Loucy (cell line): ENCODE measurements around the gene LIN9.

Experiments used
- H2AFZ ChIP-seq: fragments of 200-600 bp; sonication (generic); 2 replicates; pipeline ENCODE4 v1.6.0; 2016; ENCODE audit warnings: antibody characterized with exemption, mild to moderate bottlenecking, low read length, moderate library complexity
- H3F3A ChIP-seq: fragments of 200-600 bp; 2 replicates; pipeline ENCODE4 v1.6.0; 2016; ENCODE audit warnings: antibody characterized with exemption, low read depth, mild to moderate bottlenecking
- H3K27me3 ChIP-seq: fragments of 200-600 bp; sonication (generic); 2 replicates; pipeline ENCODE4 v1.6.1; 2014; ENCODE audit warnings: low read length, mild to moderate bottlenecking; ENCODE audit not compliant: insufficient read depth, poor library complexity, severe bottlenecking
- H3K36me3 ChIP-seq: fragments of 200-600 bp; sonication (generic); 2 replicates; pipeline ENCODE4 v1.6.1; 2016; ENCODE audit warnings: low read length; ENCODE audit not compliant: insufficient read depth
- H3K4me1 ChIP-seq: fragments of 200-600 bp; sonication (generic); 2 replicates; pipeline ENCODE4 v1.5.1; 2014; ENCODE audit warnings: low read length, mild to moderate bottlenecking; ENCODE audit not compliant: insufficient read depth, poor library complexity, severe bottlenecking
- H3K4me2 ChIP-seq: fragments of 200-600 bp; sonication (generic); 2 replicates; pipeline ENCODE4 v1.6.0; 2014; ENCODE audit warnings: antibody characterized with exemption, low read length, low read depth, mild to moderate bottlenecking; ENCODE audit not compliant: poor library complexity, severe bottlenecking
- H3K4me3 ChIP-seq: fragments of 200-600 bp; sonication (generic); 2 replicates; pipeline ENCODE4 v1.5.1; 2014; ENCODE audit warnings: low read length, mild to moderate bottlenecking, mixed read lengths; ENCODE audit not compliant: poor library complexity, severe bottlenecking
- H3K79me2 ChIP-seq: fragments of 200-600 bp; sonication (generic); 2 replicates; pipeline ENCODE4 v1.6.1; 2014; ENCODE audit warnings: low read length; ENCODE audit not compliant: insufficient read depth
- H3K9ac ChIP-seq: fragments of 200-600 bp; sonication (generic); 2 replicates; pipeline ENCODE4 v1.6.0; 2014; ENCODE audit warnings: mild to moderate bottlenecking, low read depth, low read length, moderate library complexity; ENCODE audit not compliant: poor library complexity, severe bottlenecking
- H3K9me2 ChIP-seq: fragments of 200-600 bp; sonication (generic); replicated peaks from 2 replicates; pipeline ENCODE4 v1.6.1; 2016; ENCODE audit warnings: low read depth, low read length, mixed read lengths
- H3K9me3 ChIP-seq: fragments of 200-600 bp; sonication (generic); 2 replicates; pipeline ENCODE4 v1.6.1; 2014; ENCODE audit warnings: mild to moderate bottlenecking, antibody characterized with exemption, low read length, low read depth; ENCODE audit not compliant: insufficient read depth
- H4K20me1 ChIP-seq: fragments of 200-600 bp; sonication (generic); 2 replicates; pipeline ENCODE4 v1.6.0; 2014; ENCODE audit warnings: antibody characterized with exemption, low read length, mild to moderate bottlenecking; ENCODE audit not compliant: insufficient read depth, poor library complexity, severe bottlenecking
- CTCF ChIP-seq: fragments of 200-600 bp; sonication (generic); conservative IDR thresholded peaks from 2 replicates; pipeline ENCODE4 v1.5.1; 2014; ENCODE audit warnings: mild to moderate bottlenecking, antibody characterized with exemption, low read length
- EZH2phosphoT487 ChIP-seq: fragments of 200-600 bp; IDR thresholded peaks from 2 replicates; pipeline ENCODE4 v1.6.1; 2018; ENCODE audit warnings: antibody characterized with exemption, mild to moderate bottlenecking, moderate library complexity, borderline replicate concordance

LIN9 gene

GRCh38 chr1:226308723-226309397 is at the start of gene LIN9:
Gene LIN9, minus strand, starts transcription at chr1:226309164. Its CDS starts 25 bp downstream, at chr1:226309139.
- H3K36me3 ChIP-seq = no peaks in the 10 kb centered on the region
- peaks cover 49% of the 10 kb centered on the region for H3K4me1 ChIP-seq
- TF ChIP-seq CTCF = no peak
- TF ChIP-seq EZH2phosphoT487 = no peak
- H3K27me3 ChIP-seq = no peaks in the 10 kb centered on the region
- H3K79me2 ChIP-seq = peaks cover 65% of the 10 kb centered on the region
- H3K9me3 ChIP-seq = no peaks in the 10 kb centered on the region
- H3K9me2 ChIP-seq = no peaks in the 10 kb centered on the region
- H4K20me1 ChIP-seq = peaks cover 22% of the 10 kb centered on the region
- H3K4me2 ChIP-seq = peak within 1 kb of the TSS; percentile 89
- H2AFZ ChIP-seq = peak within 1 kb of the TSS; percentile 99
- no peaks in the 10 kb centered on the region for H3F3A ChIP-seq
- H3K9ac ChIP-seq = peak within 1 kb of the TSS; percentile 99
- peak within 1 kb of the TSS; percentile 99 for H3K4me3 ChIP-seq

GRCh38 chr1:226357416-226357815 is 48.5 kb upstream of the LIN9 start:
- TF ChIP-seq CTCF (no peak), EZH2phosphoT487 (no peak)

GRCh38 chr1:226355669-226356551 is 46.9 kb upstream of the LIN9 start:
- no peaks in the 10 kb centered on the region for H3K79me2 ChIP-seq
- H3K27me3 ChIP-seq = no peaks in the 10 kb centered on the region
- H3K9me2 ChIP-seq = no peaks in the 10 kb centered on the region
- no peaks in the 10 kb centered on the region for H3K9me3 ChIP-seq
- peaks cover 31% of the 10 kb centered on the region for H3K4me1 ChIP-seq
- no peak overlapping the region for H3K4me2 ChIP-seq
- H3K4me3 ChIP-seq = no peak overlapping the region
- H3K36me3 ChIP-seq = peaks cover 31% of the 10 kb centered on the region; the same call in 1 of the 2 replicates
- H2AFZ ChIP-seq = no peak overlapping the region
- no peak overlapping the region for H3K9ac ChIP-seq
- TF ChIP-seq EZH2phosphoT487 = no peak
- TF ChIP-seq CTCF = no peak
- no peaks in the 10 kb centered on the region for H4K20me1 ChIP-seq
- no peaks in the 10 kb centered on the region for H3F3A ChIP-seq

More at GRCh38 chr1:226357416-226357815, 48.5 kb upstream of the LIN9 start:
- Histone ChIP-seq H3K9ac (no peak overlapping the region), H3K9me3 (no peaks in the 10 kb centered on the region), H3K36me3 (peaks cover 46% of the 10 kb centered on the region; the same call in 1 of the 2 replicates), H2AFZ (no peak overlapping the region), H3K4me2 (no peak overlapping the region), H3K27me3 (no peaks in the 10 kb centered on the region), H3F3A (no peaks in the 10 kb centered on the region), H4K20me1 (no peaks in the 10 kb centered on the region), H3K4me1 (peaks cover 19% of the 10 kb centered on the region), H3K4me3 (no peak overlapping the region), H3K79me2 (no peaks in the 10 kb centered on the region), H3K9me2 (no peaks in the 10 kb centered on the region)
